Loucy (cell line): Measurements from ENCODE around the gene RREB1.

Experiments
- H2AFZ ChIP-seq: fragments of 200-600 bp; sonication (generic); 2 replicates; pipeline ENCODE4 v1.6.0; 2016; ENCODE audit warnings: antibody characterized with exemption, mild to moderate bottlenecking, low read length, moderate library complexity
- H3F3A ChIP-seq: fragments of 200-600 bp; 2 replicates; pipeline ENCODE4 v1.6.0; 2016; ENCODE audit warnings: antibody characterized with exemption, low read depth, mild to moderate bottlenecking
- H3K27me3 ChIP-seq: fragments of 200-600 bp; sonication (generic); 2 replicates; pipeline ENCODE4 v1.6.1; 2014; ENCODE audit warnings: low read length, mild to moderate bottlenecking; ENCODE audit not compliant: insufficient read depth, poor library complexity, severe bottlenecking
- H3K36me3 ChIP-seq: fragments of 200-600 bp; sonication (generic); 2 replicates; pipeline ENCODE4 v1.6.1; 2016; ENCODE audit warnings: low read length; ENCODE audit not compliant: insufficient read depth
- H3K4me1 ChIP-seq: fragments of 200-600 bp; sonication (generic); 2 replicates; pipeline ENCODE4 v1.5.1; 2014; ENCODE audit warnings: low read length, mild to moderate bottlenecking; ENCODE audit not compliant: insufficient read depth, poor library complexity, severe bottlenecking
- H3K4me2 ChIP-seq: fragments of 200-600 bp; sonication (generic); 2 replicates; pipeline ENCODE4 v1.6.0; 2014; ENCODE audit warnings: antibody characterized with exemption, low read length, low read depth, mild to moderate bottlenecking; ENCODE audit not compliant: poor library complexity, severe bottlenecking
- H3K4me3 ChIP-seq: fragments of 200-600 bp; sonication (generic); 2 replicates; pipeline ENCODE4 v1.5.1; 2014; ENCODE audit warnings: low read length, mild to moderate bottlenecking, mixed read lengths; ENCODE audit not compliant: poor library complexity, severe bottlenecking
- H3K79me2 ChIP-seq: fragments of 200-600 bp; sonication (generic); 2 replicates; pipeline ENCODE4 v1.6.1; 2014; ENCODE audit warnings: low read length; ENCODE audit not compliant: insufficient read depth
- H3K9ac ChIP-seq: fragments of 200-600 bp; sonication (generic); 2 replicates; pipeline ENCODE4 v1.6.0; 2014; ENCODE audit warnings: mild to moderate bottlenecking, low read depth, low read length, moderate library complexity; ENCODE audit not compliant: poor library complexity, severe bottlenecking
- H3K9me2 ChIP-seq: fragments of 200-600 bp; sonication (generic); replicated peaks from 2 replicates; pipeline ENCODE4 v1.6.1; 2016; ENCODE audit warnings: low read depth, low read length, mixed read lengths
- H3K9me3 ChIP-seq: fragments of 200-600 bp; sonication (generic); 2 replicates; pipeline ENCODE4 v1.6.1; 2014; ENCODE audit warnings: mild to moderate bottlenecking, antibody characterized with exemption, low read length, low read depth; ENCODE audit not compliant: insufficient read depth
- H4K20me1 ChIP-seq: fragments of 200-600 bp; sonication (generic); 2 replicates; pipeline ENCODE4 v1.6.0; 2014; ENCODE audit warnings: antibody characterized with exemption, low read length, mild to moderate bottlenecking; ENCODE audit not compliant: insufficient read depth, poor library complexity, severe bottlenecking
- EZH2phosphoT487 ChIP-seq: fragments of 200-600 bp; IDR thresholded peaks from 2 replicates; pipeline ENCODE4 v1.6.1; 2018; ENCODE audit warnings: antibody characterized with exemption, mild to moderate bottlenecking, moderate library complexity, borderline replicate concordance
- TF ChIP-seq, protein P1 (sequence below): fragments of 200-600 bp; sonication (generic); conservative IDR thresholded peaks from 2 replicates; pipeline ENCODE4 v1.5.1; 2014; ENCODE audit warnings: mild to moderate bottlenecking, antibody characterized with exemption, low read length

RREB1 gene

DNA sequence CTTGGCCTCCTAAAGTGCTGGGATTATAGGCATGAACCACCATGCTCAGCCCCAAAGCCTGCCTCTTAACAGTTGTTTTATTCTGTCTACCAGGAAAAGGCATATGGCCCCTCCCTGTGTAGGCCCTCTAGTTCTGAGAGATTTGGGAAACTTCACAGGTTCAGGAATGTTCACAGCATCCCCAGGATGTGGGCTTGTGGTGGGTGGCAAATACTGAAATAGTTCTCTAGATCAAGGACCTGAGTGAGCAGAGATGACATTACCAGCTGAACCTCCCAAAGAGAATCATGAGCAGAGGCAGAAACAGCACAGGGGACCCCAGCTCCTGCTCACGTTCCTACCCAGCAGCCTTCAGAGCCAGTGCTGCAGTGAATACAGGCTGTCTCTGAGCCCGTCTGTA lies 105.7 kb downstream of the RREB1 start:
- no peak overlapping the region for H2AFZ ChIP-seq
- no peaks in the 10 kb centered on the region for H3K79me2 ChIP-seq
- no peak overlapping the region for H3K9ac ChIP-seq

DNA sequence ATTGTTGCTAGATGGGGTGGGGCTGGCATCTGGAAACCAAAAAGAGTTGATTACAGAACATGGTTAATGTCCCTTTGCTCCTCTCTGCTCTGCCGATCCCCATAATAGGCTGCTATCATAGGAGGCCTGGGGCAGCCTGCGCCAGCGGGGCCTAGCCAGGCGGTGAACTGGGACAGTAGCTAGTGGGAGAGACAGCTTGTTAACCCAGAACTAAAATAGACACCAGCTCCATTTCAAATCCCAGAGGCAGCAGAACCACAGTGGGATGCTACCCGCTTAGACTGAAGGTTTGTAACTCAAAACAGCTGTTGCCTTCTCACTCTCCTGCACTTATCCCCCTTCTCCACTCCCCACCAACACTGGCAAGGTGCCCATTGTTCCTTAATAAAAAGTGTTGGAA lies 106.7 kb downstream of the RREB1 start:
- H3K27me3 ChIP-seq = no peaks in the 10 kb centered on the region
- H3K4me3 ChIP-seq = no peak overlapping the region
- peaks cover 85% of the 10 kb centered on the region; the same call in 1 of the 2 replicates for H3K36me3 ChIP-seq

More for the DNA sequence above, 105.7 kb downstream of the RREB1 start:
- Histone ChIP-seq H3K4me1 (no peaks in the 10 kb centered on the region), H3K27me3 (no peaks in the 10 kb centered on the region), H3K9me2 (no peaks in the 10 kb centered on the region), H3K4me3 (no peak overlapping the region), H4K20me1 (no peaks in the 10 kb centered on the region), H3K9me3 (no peaks in the 10 kb centered on the region), H3K4me2 (no peak overlapping the region), H3K36me3 (peaks cover 83% of the 10 kb centered on the region; the same call in 1 of the 2 replicates), H3F3A (no peaks in the 10 kb centered on the region)
- TF ChIP-seq, protein P1, sequence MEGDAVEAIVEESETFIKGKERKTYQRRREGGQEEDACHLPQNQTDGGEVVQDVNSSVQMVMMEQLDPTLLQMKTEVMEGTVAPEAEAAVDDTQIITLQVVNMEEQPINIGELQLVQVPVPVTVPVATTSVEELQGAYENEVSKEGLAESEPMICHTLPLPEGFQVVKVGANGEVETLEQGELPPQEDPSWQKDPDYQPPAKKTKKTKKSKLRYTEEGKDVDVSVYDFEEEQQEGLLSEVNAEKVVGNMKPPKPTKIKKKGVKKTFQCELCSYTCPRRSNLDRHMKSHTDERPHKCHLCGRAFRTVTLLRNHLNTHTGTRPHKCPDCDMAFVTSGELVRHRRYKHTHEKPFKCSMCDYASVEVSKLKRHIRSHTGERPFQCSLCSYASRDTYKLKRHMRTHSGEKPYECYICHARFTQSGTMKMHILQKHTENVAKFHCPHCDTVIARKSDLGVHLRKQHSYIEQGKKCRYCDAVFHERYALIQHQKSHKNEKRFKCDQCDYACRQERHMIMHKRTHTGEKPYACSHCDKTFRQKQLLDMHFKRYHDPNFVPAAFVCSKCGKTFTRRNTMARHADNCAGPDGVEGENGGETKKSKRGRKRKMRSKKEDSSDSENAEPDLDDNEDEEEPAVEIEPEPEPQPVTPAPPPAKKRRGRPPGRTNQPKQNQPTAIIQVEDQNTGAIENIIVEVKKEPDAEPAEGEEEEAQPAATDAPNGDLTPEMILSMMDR = no peak
- TF ChIP-seq EZH2phosphoT487 = no peak

DNA sequence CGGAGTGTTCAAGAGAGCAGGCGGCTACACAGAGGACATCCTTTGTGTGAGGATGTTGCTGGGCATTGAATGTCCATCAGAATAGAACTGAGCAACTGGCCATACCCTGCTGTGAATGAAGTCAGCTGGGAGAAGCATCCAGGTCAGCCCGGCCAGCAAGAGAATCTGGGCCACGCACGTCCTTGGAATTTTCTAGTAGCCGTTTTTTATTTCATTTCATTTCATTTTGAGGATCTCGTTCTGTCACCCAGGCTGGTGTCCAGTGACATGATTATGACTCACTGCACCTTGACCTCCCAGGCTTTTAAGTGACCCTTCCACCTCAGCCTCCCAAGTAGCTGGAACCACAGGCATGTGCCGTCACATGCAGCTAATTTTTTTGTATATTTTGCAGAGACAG lies 107.4 kb downstream of the RREB1 start:
- no peak overlapping the region for H2AFZ ChIP-seq
- H3K4me2 ChIP-seq = no peak overlapping the region
- no peaks in the 10 kb centered on the region for H3K27me3 ChIP-seq
- H3F3A ChIP-seq = no peaks in the 10 kb centered on the region
- no peaks in the 10 kb centered on the region for H3K4me1 ChIP-seq
- no peaks in the 10 kb centered on the region for H3K9me3 ChIP-seq
- H3K79me2 ChIP-seq = no peaks in the 10 kb centered on the region
- no peaks in the 10 kb centered on the region for H4K20me1 ChIP-seq
- no peaks in the 10 kb centered on the region for H3K9me2 ChIP-seq
- peaks cover 86% of the 10 kb centered on the region; the same call in 1 of the 2 replicates for H3K36me3 ChIP-seq
- TF ChIP-seq, protein P1 = no peak
- TF ChIP-seq EZH2phosphoT487 = no peak
- H3K4me3 ChIP-seq = no peak overlapping the region
- H3K9ac ChIP-seq = no peak overlapping the region

More for the DNA sequence above, 106.7 kb downstream of the RREB1 start:
- Histone ChIP-seq H3K9me2 (no peaks in the 10 kb centered on the region), H4K20me1 (no peaks in the 10 kb centered on the region), H3F3A (no peaks in the 10 kb centered on the region), H3K9me3 (no peaks in the 10 kb centered on the region), H3K4me2 (no peak overlapping the region), H2AFZ (no peak overlapping the region), H3K4me1 (no peaks in the 10 kb centered on the region), H3K79me2 (no peaks in the 10 kb centered on the region), H3K9ac (no peak overlapping the region)
- TF ChIP-seq, protein P1 = no peak
- no peak for TF ChIP-seq EZH2phosphoT487
